OCI-LY7 (cell line): Measurements from ENCODE around the gene DNMT1. TPM values are rescaled to one million over a fixed set of nuclear protein-coding genes. Genes with fewer than 3 reads are reported as not detected.

Source experiments
- BruUV-seq: library from RNA; stranded (reverse); fragments of 400-500 nt; replicated peaks from 2 replicates; lab custom pipeline; 2021; lab: Mats Ljungman, UMichigan
- CTCF ChIA-PET: fragments of 300-600 bp; sonication (Branson Sonifier 250); formaldehyde crosslinking; loops from one replicate; lab custom pipeline; 2022; ENCODE audit warnings: antibody characterized with exemption; ENCODE audit not compliant: unreplicated experiment; lab: Charles Lee
- POLR2A ChIA-PET: fragments of 300-600 bp; sonication (Branson Sonifier 250); formaldehyde crosslinking; loops from one replicate; lab custom pipeline; 2022; ENCODE audit warnings: antibody characterized with exemption; lab: Charles Lee
- DNase-seq: peaks from one replicate; pipeline ENCODE4 v3.0.0-alpha.2; 2015; ENCODE audit warnings: low spot score
- H2AFZ ChIP-seq: fragments of 200-600 bp; sonication (generic), shearing (Covaris generic); 2 replicates; pipeline ENCODE4 v1.6.1; 2014; ENCODE audit warnings: mild to moderate bottlenecking, antibody characterized with exemption, low read length, moderate library complexity
- H3K27ac ChIP-seq: fragments of 200-600 bp; sonication (generic); 2 replicates; pipeline ENCODE4 v1.5.1; 2014; ENCODE audit warnings: mixed run types, low read depth, mild to moderate bottlenecking, moderate library complexity, low read length, inconsistent platforms; ENCODE audit not compliant: poor library complexity, severe bottlenecking
- H3K36me3 ChIP-seq: fragments of 200-600 bp; sonication (generic); 2 replicates; pipeline ENCODE4 v1.6.1; 2014; ENCODE audit warnings: mild to moderate bottlenecking, antibody characterized with exemption, low read length, moderate library complexity, mixed read lengths; ENCODE audit not compliant: insufficient read depth
- H3K4me1 ChIP-seq: fragments of 200-600 bp; sonication (generic); 2 replicates; pipeline ENCODE4 v1.5.1; 2014; ENCODE audit warnings: mild to moderate bottlenecking, low read length; ENCODE audit not compliant: insufficient read depth, poor library complexity, severe bottlenecking
- H3K4me2 ChIP-seq: fragments of 200-600 bp; sonication (generic); 2 replicates; pipeline ENCODE4 v1.6.1; 2014; ENCODE audit warnings: mild to moderate bottlenecking, low read length
- H3K4me3 ChIP-seq: fragments of 200-600 bp; sonication (generic); 2 replicates; pipeline ENCODE4 v1.5.1; 2014; ENCODE audit warnings: mild to moderate bottlenecking, low read depth, low read length; ENCODE audit not compliant: poor library complexity, severe bottlenecking
- H3K79me2 ChIP-seq: fragments of 200-600 bp; sonication (generic); 2 replicates; pipeline ENCODE4 v1.6.1; 2016; ENCODE audit warnings: low read depth, mild to moderate bottlenecking, low read length, moderate library complexity, mixed read lengths; ENCODE audit not compliant: insufficient read depth
- H3K9me2 ChIP-seq: fragments of 200-600 bp; sonication (generic); 2 replicates; pipeline ENCODE4 v1.6.1; 2016; ENCODE audit warnings: mild to moderate bottlenecking, low read length, mixed read lengths; ENCODE audit not compliant: insufficient read depth
- H3K9me3 ChIP-seq: fragments of 200-600 bp; sonication (generic); 2 replicates; pipeline ENCODE4 v1.6.1; 2014; ENCODE audit warnings: mild to moderate bottlenecking, mixed run types, low read length, mixed read lengths
- H4K20me1 ChIP-seq: fragments of 200-600 bp; sonication (generic); 2 replicates; pipeline ENCODE4 v1.6.1; 2014; ENCODE audit warnings: mild to moderate bottlenecking, antibody characterized with exemption, low read length, moderate library complexity, mixed read lengths; ENCODE audit not compliant: insufficient read depth
- CTCF ChIP-seq: fragments of 200-600 bp; sonication (generic); conservative IDR thresholded peaks from 2 replicates; pipeline ENCODE4 v1.5.1; 2014; ENCODE audit warnings: mild to moderate bottlenecking, antibody characterized with exemption, low read length, moderate library complexity, mixed read lengths
- EZH2phosphoT487 ChIP-seq: fragments of 200-600 bp; sonication (generic); IDR thresholded peaks from 2 replicates; pipeline ENCODE4 v1.6.1; 2018; ENCODE audit warnings: low read depth, borderline replicate concordance, mild to moderate bottlenecking, mixed run types, antibody characterized with exemption, low read length, moderate library complexity, mixed read lengths
- intact Hi-C: fragments of 100-400 bp; cut with micrococcal nuclease; formaldehyde crosslinking; loops from one replicate; pipeline ENCODE4 v1.10.0; 2022; ENCODE audit not compliant: unreplicated experiment
- total RNA-seq, 2 experiments: library from RNA; depleted of rRNA in 1 of 2; stranded (reverse); fragments of >200 nt in 1 of 2; shearing (Covaris generic) in 1 of 2; gene quantifications; 2 replicates each; pipeline ENCODE4 v1.2.3, GENCODE V29; 2014 to 2022

Gene DNMT1
- total RNA-seq, 2 experiments from 2014 or later = 329 to 680 TPM

- Histone ChIP-seq H3K36me3 (peaks cover 85% of the 10 kb centered on the region), H3K4me1 (peaks cover 29% of the 10 kb centered on the region), H3K4me3 (no peak overlapping the region), H3K79me2 (peaks cover 20% of the 10 kb centered on the region; the same call in 1 of the 2 replicates), H2AFZ (no peak overlapping the region), H3K9me3 (no peaks in the 10 kb centered on the region), H3K4me2 (no peak overlapping the region), H3K9me2 (no peaks in the 10 kb centered on the region), H3K27ac (no peak overlapping the region), H4K20me1 (no peaks in the 10 kb centered on the region)
- no TSS peak for BruUV-seq
- no peak for TF ChIP-seq CTCF
- no peak for TF ChIP-seq EZH2phosphoT487
- POLR2A ChIA-PET = no interaction called here
- intact Hi-C loops = loop anchor here (1.0 to 5.0 kb wide), 3 partner anchors 15 to 182 kb away; no protein-coding TSS in a partner anchor
- no peak for DNase-seq
- CTCF ChIA-PET = no interaction called here
These were observed 80.6 kb downstream of the DNMT1 start for GRCh38 chr19:10113964-10114650.

- Histone ChIP-seq H3K27ac (peak overlapping the region; percentile 55), H3K4me3 (no peak overlapping the region), H4K20me1 (no peaks in the 10 kb centered on the region), H3K9me2 (no peaks in the 10 kb centered on the region), H3K4me1 (peaks cover 27% of the 10 kb centered on the region), H3K9me3 (no peaks in the 10 kb centered on the region), H2AFZ (no peak overlapping the region), H3K4me2 (peak overlapping the region; percentile 7; the same call in 1 of the 2 replicates), H3K36me3 (peaks cover 90% of the 10 kb centered on the region), H3K79me2 (peaks cover 18% of the 10 kb centered on the region)
- DNase-seq = no peak
- no peak for TF ChIP-seq CTCF
- no peak for TF ChIP-seq EZH2phosphoT487
- no TSS peak for BruUV-seq
- POLR2A ChIA-PET = interaction anchor here (1.5 kb wide), 1 partner anchor 9 kb away, joined by 4 read pairs; no protein-coding TSS in a partner anchor
- CTCF ChIA-PET = no interaction called here
- intact Hi-C loops = loop anchor here (1.0 to 5.0 kb wide), 3 partner anchors 14 to 181 kb away; no protein-coding TSS in a partner anchor
These were observed 81.2 kb downstream of the DNMT1 start for GRCh38 chr19:10113592-10113963.
